Measurements from ENCODE around the gene TRIM66. TPM values are rescaled to one million over a fixed set of nuclear protein-coding genes. Genes with fewer than 3 reads are reported as not detected.

Gene TRIM66
- total RNA-seq, 4 donors from 2014 or later = 12.1 to 34.2 (median 19.8) TPM

GRCh38 chr11:8712506-8712905 lies 30.0 kb upstream of the TRIM66 start:
- H3K4me3 ChIP-seq = no peak overlapping the region
- no peaks in the 10 kb centered on the region for H3K27me3 ChIP-seq
- H3K4me1 ChIP-seq = peaks cover 0 to 26% (median 0%) of the 10 kb centered on the region in 4 donors
- no peak for TF ChIP-seq POLR2A (IDR thresholded peaks at IDR 0.05)
- TF ChIP-seq CTCF (IDR thresholded peaks at IDR 0.05) = no peak
- no peak for DNase-seq
- peaks cover 0 to 65% (median 0%) of the 10 kb centered on the region in 3 donors for H3K36me3 ChIP-seq
- H3K27ac ChIP-seq = no peak overlapping the region
- no peaks in the 10 kb centered on the region for H3K9me3 ChIP-seq

- H3K4me3 ChIP-seq = no peak overlapping the region
- no peak for DNase-seq
- peaks cover 0 to 20% (median 0%) of the 10 kb centered on the region in 4 donors for H3K4me1 ChIP-seq
- H3K27ac ChIP-seq = no peak overlapping the region
- TF ChIP-seq CTCF (IDR thresholded peaks at IDR 0.05) (no peak), POLR2A (IDR thresholded peaks at IDR 0.05) (no peak)
- H3K36me3 ChIP-seq = peaks cover 0 to 64% (median 0%) of the 10 kb centered on the region in 3 donors
- no peaks in the 10 kb centered on the region for H3K9me3 ChIP-seq
- H3K27me3 ChIP-seq = no peaks in the 10 kb centered on the region
These were observed 29.5 kb upstream of the TRIM66 start for GRCh38 chr11:8711895-8712442.

GRCh38 chr11:8709777-8710176 lies 27.3 kb upstream of the TRIM66 start:
- no peak for DNase-seq
- Histone ChIP-seq H3K4me1 (peaks cover 0 to 1% (median 0%) of the 10 kb centered on the region in 4 donors), H3K36me3 (peaks cover 0 to 63% (median 0%) of the 10 kb centered on the region in 3 donors), H3K27ac (peak overlapping the region; percentile 27 to 89 (median 57)), H3K9me3 (no peaks in the 10 kb centered on the region), H3K27me3 (no peaks in the 10 kb centered on the region), H3K4me3 (no peak overlapping the region)
- no peak for TF ChIP-seq POLR2A (IDR thresholded peaks at IDR 0.05)
- TF ChIP-seq CTCF (IDR thresholded peaks at IDR 0.05) = no peak

GRCh38 chr11:8709002-8709672 lies 26.7 kb upstream of the TRIM66 start:
- peaks cover 0 to 60% (median 0%) of the 10 kb centered on the region in 3 donors for H3K36me3 ChIP-seq
- no peak for TF ChIP-seq CTCF (IDR thresholded peaks at IDR 0.05)
- no peak for TF ChIP-seq POLR2A (IDR thresholded peaks at IDR 0.05)
- H3K9me3 ChIP-seq = no peaks in the 10 kb centered on the region
- no peaks in the 10 kb centered on the region for H3K27me3 ChIP-seq
- no peak overlapping the region for H3K4me3 ChIP-seq
- DNase-seq = peak in 1 of 3 donors; percentile 69
- peak overlapping the region; percentile 27 to 89 (median 62) for H3K27ac ChIP-seq
- no peaks in the 10 kb centered on the region for H3K4me1 ChIP-seq

GRCh38 chr11:8707541-8708191 lies 25.2 kb upstream of the TRIM66 start:
- DNase-seq = no peak
- H3K4me1 ChIP-seq = no peaks in the 10 kb centered on the region

More at GRCh38 chr11:8707541-8708191, 25.2 kb upstream of the TRIM66 start:
- H3K27ac ChIP-seq = peak overlapping the region; percentile 49 to 89 (median 56)
- H3K27me3 ChIP-seq = no peaks in the 10 kb centered on the region
- H3K36me3 ChIP-seq = peaks cover 0 to 60% (median 0%) of the 10 kb centered on the region in 3 donors
- TF ChIP-seq POLR2A (IDR thresholded peaks at IDR 0.05) = no peak
- no peak for TF ChIP-seq CTCF (IDR thresholded peaks at IDR 0.05)
- H3K9me3 ChIP-seq = no peaks in the 10 kb centered on the region
- no peak overlapping the region for H3K4me3 ChIP-seq

Measured in Peyer's patch (tissue), 4 donors.